NCI-H2196 (cell line): ENCODE results near the gene MAP2K7.
A peak's percentile ranks its signal among the peaks of the same experiment; 100 is the strongest.

Experiments
- DNase-seq: peaks from one replicate; lab custom pipeline; 2025; ENCODE audit not compliant: unreplicated experiment; lab: John Stamatoyannopoulos, UW

The MAP2K7 gene

GRCh38 chr19:7918615-7919421 is 15.1 kb downstream of the MAP2K7 start:
- no peak for DNase-seq

- DNase-seq: peak; percentile 96
These were observed 16.2 kb downstream of the MAP2K7 start, which contains the start of gene SNAPC2 for GRCh38 chr19:7919610-7920518. Gene SNAPC2 (plus strand): TSS chr19:7920338. CDS start chr19:7920367, 29 bp downstream.

GRCh38 chr19:7920519-7921301 is 17.0 kb downstream of the MAP2K7 start:
- peak; percentile 96 for DNase-seq

GRCh38 chr19:7921302-7921966 is 17.8 kb downstream of the MAP2K7 start:
- DNase-seq: peak; percentile 58

GRCh38 chr19:7921967-7922835 is 18.5 kb downstream of the MAP2K7 start:
- no peak for DNase-seq

GRCh38 chr19:7922836-7923195 is 19.1 kb downstream of the MAP2K7 start:
- no peak for DNase-seq

- DNase-seq: no peak
These were observed 19.9 kb downstream of the MAP2K7 start for GRCh38 chr19:7923295-7924191.

- DNase-seq: no peak
These were observed 20.6 kb downstream of the MAP2K7 start for GRCh38 chr19:7924241-7924640.

- no peak for DNase-seq
These were observed 21.0 kb downstream of the MAP2K7 start for GRCh38 chr19:7924651-7925170.

GRCh38 chr19:7925171-7925851 is 21.6 kb downstream of the MAP2K7 start:
- DNase-seq: peak; percentile 85

GRCh38 chr19:7926021-7926726 is 22.5 kb downstream of the MAP2K7 start, which contains the start of gene CTXN1:
Gene CTXN1 (minus strand): TSS chr19:7926135. CDS start chr19:7925538, 597 bp downstream.
- DNase-seq: peak; percentile 65

GRCh38 chr19:7926727-7927604 is 23.3 kb downstream of the MAP2K7 start:
- DNase-seq: no peak

GRCh38 chr19:7927605-7928333 is 24.1 kb downstream of the MAP2K7 start:
- DNase-seq: no peak

- DNase-seq: no peak
These were observed 24.6 kb downstream of the MAP2K7 start for GRCh38 chr19:7928334-7928706.
